Mammary epithelial cell (primary cell): Measurements from ENCODE around the gene TFDP1.

ENCODE experiments used
- CTCF ChIP-seq, 2 donors: IDR thresholded peaks in 1 of 2; conservative IDR thresholded peaks in 1 of 2; 2 replicates each; pipeline ENCODE4 v1.5.1; 2011 to 2012; ENCODE audit warnings: inconsistent platforms in 2 of 2, low read length in 2 of 2, mild to moderate bottlenecking in 2 of 2, control low read depth in 1 of 2, low read depth in 1 of 2; ENCODE audit not compliant: insufficient read depth in 1 of 2; ENCODE audit errors: extremely low read depth in 1 of 2
- EZH2 ChIP-seq: IDR thresholded peaks from 2 replicates; pipeline ENCODE4 v1.6.1; 2012; ENCODE audit warnings: low read length, inconsistent platforms, borderline replicate concordance

- TF ChIP-seq EZH2 (no peak), CTCF (conservative IDR thresholded peaks at IDR 0.05 in 1 of 2, IDR thresholded peaks at IDR 0.05 in 1 of 2; ENCODE audit: extremely low read depth in 1 of 2, insufficient read depth in 1 of 2, low read depth in 1 of 2, low read length in 2 of 2) (no peak)
Measured at GRCh38 chr13:113642563-113642962, 58.0 kb downstream of the TFDP1 start.
